HUES64 (cell line): ENCODE data around the gene CDK14.

Experiments used
- H3K27ac ChIP-seq: 2 replicates; pipeline ENCODE4 v1.7.0; 2013; ENCODE audit warnings: low read depth, low read length, inconsistent platforms
- H3K27me3 ChIP-seq: 2 replicates; pipeline ENCODE4 v1.6.1; 2013; ENCODE audit warnings: mild to moderate bottlenecking, low read length; ENCODE audit not compliant: insufficient read depth
- H3K36me3 ChIP-seq: 2 replicates; pipeline ENCODE4 v1.6.1; 2013; ENCODE audit warnings: mild to moderate bottlenecking, low read length; ENCODE audit not compliant: insufficient read depth
- H3K4me1 ChIP-seq: 2 replicates; pipeline ENCODE4 v1.6.1; 2013; ENCODE audit warnings: mild to moderate bottlenecking, low read length, moderate library complexity; ENCODE audit not compliant: insufficient read depth
- H3K4me3 ChIP-seq: 2 replicates; pipeline ENCODE4 v1.5.1; 2013; ENCODE audit warnings: mild to moderate bottlenecking, low read length, moderate library complexity
- H3K9ac ChIP-seq: 2 replicates; pipeline ENCODE4 v1.6.1; 2013; ENCODE audit warnings: mild to moderate bottlenecking, low read depth, low read length
- H3K9me3 ChIP-seq: 2 replicates; pipeline ENCODE4 v1.6.1; 2013; ENCODE audit warnings: low read depth, low read length; ENCODE audit not compliant: insufficient read depth
- WGBS: fragments of 150-250, 120-280 bp; methylation state at CpG from one replicate; pipeline ENCODE4 v1.1.7; 2013; ENCODE audit warnings: missing lambda C conversion rate; 5-methylcytosine and 5-hydroxymethylcytosine counted together

Gene CDK14

GRCh38 chr7:91085175-91085574 lies 489.1 kb downstream of the CDK14 start:
- H3K27me3 ChIP-seq: no peaks in the 10 kb centered on the region
- 83% methylated on average over 4 of the region's 4 CpGs for WGBS
- no peak overlapping the region for H3K27ac ChIP-seq
- no peaks in the 10 kb centered on the region for H3K36me3 ChIP-seq
- no peak overlapping the region for H3K4me3 ChIP-seq
- H3K9ac ChIP-seq: no peak overlapping the region
- H3K9me3 ChIP-seq: no peaks in the 10 kb centered on the region
- no peaks in the 10 kb centered on the region; the same call in 1 of the 2 replicates for H3K4me1 ChIP-seq

- WGBS: 67% methylated on average over 4 of the region's 4 CpGs
- Histone ChIP-seq H3K4me1 (no peaks in the 10 kb centered on the region; the same call in 1 of the 2 replicates), H3K36me3 (no peaks in the 10 kb centered on the region), H3K27ac (no peak overlapping the region), H3K9me3 (no peaks in the 10 kb centered on the region), H3K27me3 (no peaks in the 10 kb centered on the region), H3K9ac (no peak overlapping the region), H3K4me3 (no peak overlapping the region)
These were observed 490.1 kb downstream of the CDK14 start for GRCh38 chr7:91086200-91086599.

GRCh38 chr7:91088156-91088555 lies 492.0 kb downstream of the CDK14 start:
- Histone ChIP-seq H3K9ac (no peak overlapping the region), H3K27me3 (no peaks in the 10 kb centered on the region), H3K4me1 (no peaks in the 10 kb centered on the region; the same call in 1 of the 2 replicates), H3K27ac (no peak overlapping the region), H3K9me3 (no peaks in the 10 kb centered on the region), H3K36me3 (no peaks in the 10 kb centered on the region), H3K4me3 (no peak overlapping the region)
- 70% methylated on average over 1 of the region's 1 CpG for WGBS

- no peaks in the 10 kb centered on the region; the same call in 1 of the 2 replicates for H3K4me1 ChIP-seq
- H3K36me3 ChIP-seq: no peaks in the 10 kb centered on the region
- no peaks in the 10 kb centered on the region for H3K9me3 ChIP-seq
- no peak overlapping the region for H3K4me3 ChIP-seq
- H3K27me3 ChIP-seq: no peaks in the 10 kb centered on the region
- H3K27ac ChIP-seq: no peak overlapping the region
- 93% methylated on average over 1 of the region's 1 CpG for WGBS
- H3K9ac ChIP-seq: no peak overlapping the region
These were observed 492.6 kb downstream of the CDK14 start for GRCh38 chr7:91088691-91089090.

- no peaks in the 10 kb centered on the region for H3K36me3 ChIP-seq
- no peak overlapping the region for H3K4me3 ChIP-seq
- H3K27ac ChIP-seq: no peak overlapping the region
- no peaks in the 10 kb centered on the region for H3K9me3 ChIP-seq
- H3K9ac ChIP-seq: no peak overlapping the region
- 67% methylated on average over 5 of the region's 5 CpGs for WGBS
- no peaks in the 10 kb centered on the region; the same call in 1 of the 2 replicates for H3K4me1 ChIP-seq
- H3K27me3 ChIP-seq: no peaks in the 10 kb centered on the region
These were observed 493.4 kb downstream of the CDK14 start for GRCh38 chr7:91089382-91089963.

- no peak overlapping the region for H3K4me3 ChIP-seq
- no peaks in the 10 kb centered on the region; the same call in 1 of the 2 replicates for H3K4me1 ChIP-seq
- no peaks in the 10 kb centered on the region for H3K36me3 ChIP-seq
- H3K27me3 ChIP-seq: no peaks in the 10 kb centered on the region
- WGBS: 92% methylated on average over 6 of the region's 7 CpGs
- H3K9me3 ChIP-seq: no peaks in the 10 kb centered on the region
- no peak overlapping the region for H3K27ac ChIP-seq
- H3K9ac ChIP-seq: no peak overlapping the region
These were observed 494.6 kb downstream of the CDK14 start for GRCh38 chr7:91090684-91091083.

GRCh38 chr7:91091631-91092030 lies 495.5 kb downstream of the CDK14 start:
- WGBS: 93% methylated on average over 3 of the region's 4 CpGs
- Histone ChIP-seq H3K4me3 (no peak overlapping the region), H3K9ac (no peak overlapping the region), H3K27me3 (no peaks in the 10 kb centered on the region), H3K27ac (no peak overlapping the region), H3K4me1 (no peaks in the 10 kb centered on the region), H3K36me3 (no peaks in the 10 kb centered on the region), H3K9me3 (no peaks in the 10 kb centered on the region)

- no peak overlapping the region for H3K9ac ChIP-seq
- H3K27me3 ChIP-seq: no peaks in the 10 kb centered on the region
- no peaks in the 10 kb centered on the region for H3K36me3 ChIP-seq
- no peak overlapping the region for H3K27ac ChIP-seq
- WGBS: 95% methylated on average over 3 of the region's 3 CpGs
- H3K9me3 ChIP-seq: no peaks in the 10 kb centered on the region
- H3K4me1 ChIP-seq: no peaks in the 10 kb centered on the region
- no peak overlapping the region for H3K4me3 ChIP-seq
These were observed 497.1 kb downstream of the CDK14 start for GRCh38 chr7:91093181-91093580.

- Histone ChIP-seq H3K27me3 (no peaks in the 10 kb centered on the region), H3K4me1 (no peaks in the 10 kb centered on the region), H3K36me3 (no peaks in the 10 kb centered on the region), H3K9ac (no peak overlapping the region), H3K27ac (no peak overlapping the region), H3K9me3 (no peaks in the 10 kb centered on the region), H3K4me3 (no peak overlapping the region)
- 100% methylated on average over 1 of the region's 1 CpG for WGBS
These were observed 502.4 kb downstream of the CDK14 start for GRCh38 chr7:91098566-91098965.

GRCh38 chr7:91103363-91103762 lies 507.2 kb downstream of the CDK14 start:
- H3K27ac ChIP-seq: no peak overlapping the region
- H3K4me1 ChIP-seq: no peaks in the 10 kb centered on the region
- no peak overlapping the region for H3K4me3 ChIP-seq
- H3K9ac ChIP-seq: no peak overlapping the region
- 98% methylated on average over 1 of the region's 1 CpG for WGBS
- no peaks in the 10 kb centered on the region for H3K36me3 ChIP-seq
- no peaks in the 10 kb centered on the region for H3K9me3 ChIP-seq
- no peaks in the 10 kb centered on the region for H3K27me3 ChIP-seq

- H3K9ac ChIP-seq: no peak overlapping the region
- H3K4me1 ChIP-seq: no peaks in the 10 kb centered on the region
- H3K4me3 ChIP-seq: no peak overlapping the region
- 0 out of 2 replicates have a peak, but pooled peaks cover 2% of the 10 kb centered on the region for H3K36me3 ChIP-seq
- WGBS: 91% methylated on average over 3 of the region's 3 CpGs
- H3K27ac ChIP-seq: no peak overlapping the region
- no peaks in the 10 kb centered on the region for H3K27me3 ChIP-seq
- H3K9me3 ChIP-seq: no peaks in the 10 kb centered on the region
These were observed 511.3 kb downstream of the CDK14 start for GRCh38 chr7:91107460-91107859.

GRCh38 chr7:91109200-91109599 lies 513.1 kb downstream of the CDK14 start:
- Histone ChIP-seq H3K4me1 (no peaks in the 10 kb centered on the region), H3K36me3 (peaks cover 12% of the 10 kb centered on the region), H3K27me3 (no peaks in the 10 kb centered on the region), H3K27ac (no peak overlapping the region), H3K9ac (no peak overlapping the region), H3K9me3 (no peaks in the 10 kb centered on the region), H3K4me3 (no peak overlapping the region)
- no CpG with 5 or more reads among the region's 3 CpGs for WGBS
